Large intestine (tissue), 3 donors: Measurements from ENCODE around the gene MYL4. TPM values are rescaled to one million over a fixed set of nuclear protein-coding genes. Genes with fewer than 3 reads are reported as not detected.
A peak's percentile ranks its signal among the peaks of the same experiment; 100 is the strongest.

Experiments used
- DNase-seq, 2 donors: peaks; one replicate each; pipeline versions ENCODE4 v3.0.0 to v3.0.0-alpha.2; 2013
- H3K27ac ChIP-seq: one replicate; pipeline ENCODE4 v1.5.1; 2013; ENCODE audit warnings: low read length
- H3K27me3 ChIP-seq: 2 replicates; pipeline ENCODE4 v1.6.1; 2013; ENCODE audit warnings: low read length; ENCODE audit not compliant: control insufficient read depth, insufficient read depth
- H3K36me3 ChIP-seq: 2 replicates; pipeline ENCODE4 v1.6.1; 2013; ENCODE audit warnings: low read length; ENCODE audit not compliant: control insufficient read depth, insufficient read depth
- H3K4me1 ChIP-seq: one replicate; pipeline ENCODE4 v1.6.1; 2013; ENCODE audit warnings: low read length; ENCODE audit not compliant: control insufficient read depth, insufficient read depth
- H3K4me3 ChIP-seq: one replicate; pipeline ENCODE4 v1.5.1; 2013; ENCODE audit warnings: low read length
- H3K9me3 ChIP-seq: one replicate; pipeline ENCODE4 v1.6.1; 2013; ENCODE audit warnings: mild to moderate bottlenecking, low read depth, low read length, moderate library complexity; ENCODE audit not compliant: control insufficient read depth
- WGBS: methylation state at CpG from one replicate; pipeline ENCODE4 v1.1.5; 2013; ENCODE audit warnings: low lambda C conversion rate; ENCODE audit not compliant: insufficient coverage; 5-methylcytosine and 5-hydroxymethylcytosine counted together
- polyA plus RNA-seq: library from polyadenylated mRNA; unstranded; fragments of 120-200 nt; gene quantifications from one replicate; pipeline ENCODE4 v1.2.1, GENCODE V29; 2013

Gene MYL4
- polyA plus RNA-seq, 1 donor, result 5.0 TPM

- Histone ChIP-seq H3K36me3 (no peaks in the 10 kb centered on the region), H3K9me3 (no peaks in the 10 kb centered on the region), H3K4me1 (peaks cover 14% of the 10 kb centered on the region), H3K27me3 (peaks cover 29% of the 10 kb centered on the region), H3K4me3 (peak overlapping the region; percentile 40), H3K27ac (peak overlapping the region; percentile 43)
- DNase-seq, result peak in 1 of 2 donors; percentile 13
- 67% methylated on average over 3 of the region's 10 CpGs for WGBS
Observed at GRCh38 chr17:47252766-47253512, 43.8 kb downstream of the MYL4 start.

- 0% methylated on average over 7 of the region's 112 CpGs for WGBS
Observed at GRCh38 chr17:47253541-47254402, 44.6 kb downstream of the MYL4 start, which contains the start of gene ITGB3. TSS of gene ITGB3 (plus strand) at chr17:47253827. CDS start at chr17:47253862, 35 bp downstream.

DNA sequence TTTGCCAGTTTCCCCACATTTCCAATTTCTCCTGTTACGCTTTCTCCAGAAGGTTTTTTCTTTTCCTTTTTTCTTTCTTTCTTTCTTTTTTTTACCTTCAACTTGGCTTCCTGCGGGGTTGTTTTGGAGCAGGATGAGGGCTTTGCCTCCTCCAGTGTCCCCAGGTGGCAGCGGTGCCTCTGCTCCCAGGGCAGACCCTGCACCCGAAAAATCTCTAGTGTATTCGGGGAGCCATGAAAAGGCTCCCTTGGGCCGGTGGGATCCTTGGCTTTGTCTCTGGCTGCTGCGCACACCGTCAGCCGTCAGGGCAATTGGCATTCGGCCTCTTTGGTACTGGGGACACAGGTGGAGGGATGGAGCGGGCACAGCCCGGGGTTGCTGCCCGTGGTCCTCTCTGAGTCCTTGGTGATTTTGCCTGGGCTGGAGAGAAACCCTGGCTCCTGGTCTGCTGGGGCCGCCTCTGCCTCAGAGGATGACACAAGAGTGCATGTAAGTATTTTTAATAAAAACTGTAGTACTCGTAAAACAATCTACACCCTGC is 45.3 kb downstream of the MYL4 start:
- no peak overlapping the region for H3K27ac ChIP-seq
- H3K4me3 ChIP-seq, result peak overlapping the region; percentile 51
- WGBS, result 30% methylated on average over 2 of the region's 15 CpGs
- no peaks in the 10 kb centered on the region for H3K9me3 ChIP-seq
- peak in 1 of 2 donors; percentile 6 for DNase-seq
- H3K27me3 ChIP-seq, result peaks cover 31% of the 10 kb centered on the region
- H3K4me1 ChIP-seq, result peaks cover 14% of the 10 kb centered on the region
- no peaks in the 10 kb centered on the region for H3K36me3 ChIP-seq

More at GRCh38 chr17:47253541-47254402, 44.6 kb downstream of the MYL4 start, which contains the start of gene ITGB3:
- Histone ChIP-seq H3K27ac (peak within 1 kb of the TSS; percentile 43), H3K27me3 (peaks cover 31% of the 10 kb centered on the region), H3K36me3 (no peaks in the 10 kb centered on the region), H3K4me3 (peak within 1 kb of the TSS; percentile 51), H3K9me3 (no peaks in the 10 kb centered on the region), H3K4me1 (peaks cover 14% of the 10 kb centered on the region)
- DNase-seq, result peak; percentile 60 to 85

GRCh38 chr17:47257651-47258339 is 48.6 kb downstream of the MYL4 start:
- H3K4me3 ChIP-seq, result no peak overlapping the region
- H3K36me3 ChIP-seq, result no peaks in the 10 kb centered on the region
- H3K27me3 ChIP-seq, result peaks cover 31% of the 10 kb centered on the region
- WGBS, result no CpG with 5 or more reads among the region's 9 CpGs
- H3K9me3 ChIP-seq, result no peaks in the 10 kb centered on the region
- peaks cover 8% of the 10 kb centered on the region for H3K4me1 ChIP-seq
- H3K27ac ChIP-seq, result no peak overlapping the region
- DNase-seq, result no peak

- no CpG with 5 or more reads among the region's 7 CpGs for WGBS
- no peak for DNase-seq
- Histone ChIP-seq H3K27ac (no peak overlapping the region), H3K27me3 (peaks cover 6% of the 10 kb centered on the region), H3K4me1 (peaks cover 19% of the 10 kb centered on the region), H3K9me3 (no peaks in the 10 kb centered on the region), H3K36me3 (no peaks in the 10 kb centered on the region), H3K4me3 (no peak overlapping the region)
Observed at GRCh38 chr17:47262586-47262985, 53.4 kb downstream of the MYL4 start.

DNA sequence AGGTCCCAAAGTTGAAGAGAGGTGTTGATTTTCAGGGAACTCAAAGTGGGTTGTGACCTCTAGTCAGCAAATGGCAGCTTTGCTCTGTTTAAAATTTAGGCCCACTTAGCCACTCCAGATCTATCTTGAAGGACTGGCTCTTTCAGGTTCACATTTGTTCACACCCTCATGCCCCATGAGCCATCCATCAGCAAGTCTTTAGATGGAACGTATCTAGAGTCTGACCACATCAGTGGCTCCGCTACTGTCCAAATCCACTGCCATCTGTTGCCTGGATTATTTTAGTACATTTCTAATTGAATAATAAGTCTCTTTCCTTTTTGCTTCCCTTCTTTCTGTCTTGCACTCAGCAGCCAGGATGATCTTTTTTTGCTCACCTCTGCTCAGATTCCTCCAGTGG is 55.0 kb downstream of the MYL4 start:
- H3K27ac ChIP-seq, result no peak overlapping the region
- no peaks in the 10 kb centered on the region for H3K9me3 ChIP-seq
- H3K4me1 ChIP-seq, result peaks cover 27% of the 10 kb centered on the region
- no peak for DNase-seq
- WGBS, result no CpG with 5 or more reads among the region's 2 CpGs
- no peaks in the 10 kb centered on the region for H3K27me3 ChIP-seq
- H3K36me3 ChIP-seq, result no peaks in the 10 kb centered on the region
- no peak overlapping the region for H3K4me3 ChIP-seq

DNA sequence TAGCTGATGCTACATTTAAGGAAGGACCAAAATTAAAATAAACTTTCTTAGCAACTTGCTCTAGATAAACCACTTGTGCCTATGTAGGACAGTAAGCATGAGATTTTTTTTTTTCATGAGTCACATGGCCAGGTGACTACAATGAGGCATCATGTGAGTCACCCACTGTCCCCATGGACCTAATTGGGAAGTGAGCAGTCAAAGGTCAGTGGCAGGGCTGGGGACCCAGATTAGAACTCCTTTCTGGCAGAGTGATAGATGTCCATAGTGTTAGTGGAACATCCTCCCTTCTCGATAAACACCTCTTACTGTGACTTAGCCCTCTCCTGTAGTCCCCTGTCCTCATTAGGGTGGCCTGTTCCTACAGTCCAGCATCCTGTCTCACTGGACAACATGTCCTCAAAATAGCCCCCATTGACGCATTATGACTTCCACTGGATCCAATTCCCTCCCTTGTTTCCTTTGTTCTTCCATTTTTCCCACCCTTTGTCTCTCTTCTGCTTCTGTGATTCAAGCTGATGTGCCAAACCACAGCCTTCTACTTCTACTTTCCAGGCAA is 56.9 kb downstream of the MYL4 start:
- DNase-seq, result peak; percentile 43 to 72

GRCh38 chr17:47266782-47267181 is 57.6 kb downstream of the MYL4 start:
- no peak for DNase-seq
- H3K4me1 ChIP-seq, result peaks cover 27% of the 10 kb centered on the region
- no peak overlapping the region for H3K4me3 ChIP-seq
- no peaks in the 10 kb centered on the region for H3K9me3 ChIP-seq
- H3K27ac ChIP-seq, result no peak overlapping the region
- H3K27me3 ChIP-seq, result no peaks in the 10 kb centered on the region
- WGBS, result no CpG with 5 or more reads among the region's 6 CpGs
- H3K36me3 ChIP-seq, result no peaks in the 10 kb centered on the region

More for the DNA sequence above, 56.9 kb downstream of the MYL4 start:
- peaks cover 27% of the 10 kb centered on the region for H3K4me1 ChIP-seq
- H3K27ac ChIP-seq, result no peak overlapping the region
- H3K9me3 ChIP-seq, result no peaks in the 10 kb centered on the region
- no peak overlapping the region for H3K4me3 ChIP-seq
- H3K27me3 ChIP-seq, result no peaks in the 10 kb centered on the region
- WGBS, result 60% methylated on average over 1 of the region's 2 CpGs
- H3K36me3 ChIP-seq, result no peaks in the 10 kb centered on the region

DNA sequence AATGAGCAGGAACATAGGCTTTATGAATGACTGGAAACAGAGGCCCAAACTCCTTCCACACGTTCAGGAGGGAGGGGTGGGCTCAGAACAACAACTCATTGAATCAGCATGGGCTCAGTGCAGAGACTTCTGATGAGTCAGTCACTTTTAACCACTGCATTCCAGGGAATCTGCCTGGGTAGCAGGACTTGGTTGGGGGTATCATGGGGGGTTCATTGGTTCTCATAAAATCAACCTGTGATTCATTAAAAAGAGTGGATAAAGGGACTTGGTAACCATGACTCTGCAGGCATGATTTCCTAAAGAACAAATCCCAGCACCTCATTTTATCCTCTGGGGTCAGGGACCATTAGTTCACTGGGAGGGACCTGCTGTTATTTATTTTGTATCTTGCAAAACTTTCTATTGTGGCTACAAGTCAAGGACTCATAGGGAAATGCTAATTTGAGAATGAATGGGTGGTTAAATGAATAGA is 58.2 kb downstream of the MYL4 start:
- WGBS, result no CpG with 5 or more reads among the region's 1 CpG
- no peak overlapping the region for H3K4me3 ChIP-seq
- no peaks in the 10 kb centered on the region for H3K9me3 ChIP-seq
- DNase-seq, result peak in 1 of 2 donors; percentile 31
- H3K27me3 ChIP-seq, result no peaks in the 10 kb centered on the region
- peak overlapping the region; percentile 31 for H3K27ac ChIP-seq
- H3K36me3 ChIP-seq, result no peaks in the 10 kb centered on the region
- peaks cover 27% of the 10 kb centered on the region for H3K4me1 ChIP-seq
